Vagina (tissue), 2 donors: ENCODE measurements around the gene EPYC. TPM values are rescaled to one million over a fixed set of nuclear protein-coding genes. Genes with fewer than 3 reads are reported as not detected.

Experiments
- DNase-seq, 2 donors: peaks; one replicate each; pipeline ENCODE4 v3.0.0-alpha.2; 2017; ENCODE audit errors: extremely low spot score in 2 of 2
- H3K27ac ChIP-seq: fragments of 200-600 bp; sonication (generic); one replicate; pipeline ENCODE4 v1.5.1; 2019
- H3K27me3 ChIP-seq: fragments of 200-600 bp; sonication (generic); one replicate; pipeline ENCODE4 v1.5.1; 2019
- H3K36me3 ChIP-seq, 2 donors: fragments of 200-600 bp; sonication (generic); one replicate each; pipeline ENCODE4 v1.5.1; 2017 to 2019
- H3K4me1 ChIP-seq: fragments of 200-600 bp; sonication (generic); one replicate; pipeline ENCODE4 v1.5.1; 2019
- H3K4me3 ChIP-seq, 2 donors: fragments of 200-600 bp; sonication (generic); 1 replicate in 1 of 2; 2 replicates in 1 of 2; pipeline ENCODE4 v1.5.1; 2016 to 2019
- H3K9me3 ChIP-seq: fragments of 200-600 bp; sonication (generic); one replicate; pipeline ENCODE4 v1.5.1; 2019
- POLR2A ChIP-seq, 2 donors: fragments of 450-650 bp; IDR thresholded peaks; one replicate each; pipeline ENCODE4 v1.6.1; 2017; ENCODE audit warnings: antibody characterized with exemption in 2 of 2, mild to moderate bottlenecking in 2 of 2, moderate library complexity in 2 of 2
- POLR2AphosphoS5 ChIP-seq, 2 donors: sonication (generic); formaldehyde crosslinking; IDR thresholded peaks; one replicate each; pipeline ENCODE4 v1.9.0; 2017; ENCODE audit warnings: antibody characterized with exemption in 2 of 2, mild to moderate bottlenecking in 2 of 2, low read depth in 1 of 2; ENCODE audit not compliant: insufficient read depth in 1 of 2
- intact Hi-C: fragments of 100-400 bp; cut with DNase I; formaldehyde crosslinking; loops from one replicate; pipeline ENCODE4 v1.15.1; 2023
- total RNA-seq: library from RNA; depleted of rRNA; stranded (reverse); fragments of >200 nt; gene quantifications from one replicate; pipeline ENCODE4 v1.2.3, GENCODE V29; 2016
- TF ChIP-seq, protein P1 (sequence below), 3 experiments: fragments of 450-650 bp in 2 of 3; fragments of 200-600 bp in 1 of 3; sonication (generic) in 1 of 3; IDR thresholded peaks; one replicate each; pipeline ENCODE4 v1.5.1; 2017 to 2019; ENCODE audit warnings: antibody characterized with exemption in 3 of 3, mild to moderate bottlenecking in 2 of 3, moderate library complexity in 2 of 3

The EPYC gene
- total RNA-seq, 1 donor from 2014 or later, result not detected

DNA sequence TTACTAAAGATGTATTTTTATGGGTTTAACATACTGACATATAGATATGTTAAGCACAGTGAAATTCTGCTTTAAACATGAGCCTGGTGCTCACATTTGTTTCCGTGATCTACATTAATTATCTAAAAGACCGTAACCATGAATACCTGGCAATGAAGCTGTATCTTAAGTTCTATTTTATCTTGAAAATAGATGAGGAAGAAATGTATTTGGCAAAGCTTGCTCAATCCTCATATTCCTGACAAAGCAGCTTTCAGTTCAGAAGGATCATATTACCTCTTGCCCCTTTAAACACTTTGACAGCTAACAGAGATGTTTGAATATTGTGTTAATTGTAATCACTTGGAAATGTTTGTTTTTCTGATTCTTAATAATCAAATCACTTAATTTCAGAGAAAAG lies 9.8 kb downstream of the EPYC start:
- no peak overlapping the region for H3K4me3 ChIP-seq
- intact Hi-C loops, result no loop called here

DNA sequence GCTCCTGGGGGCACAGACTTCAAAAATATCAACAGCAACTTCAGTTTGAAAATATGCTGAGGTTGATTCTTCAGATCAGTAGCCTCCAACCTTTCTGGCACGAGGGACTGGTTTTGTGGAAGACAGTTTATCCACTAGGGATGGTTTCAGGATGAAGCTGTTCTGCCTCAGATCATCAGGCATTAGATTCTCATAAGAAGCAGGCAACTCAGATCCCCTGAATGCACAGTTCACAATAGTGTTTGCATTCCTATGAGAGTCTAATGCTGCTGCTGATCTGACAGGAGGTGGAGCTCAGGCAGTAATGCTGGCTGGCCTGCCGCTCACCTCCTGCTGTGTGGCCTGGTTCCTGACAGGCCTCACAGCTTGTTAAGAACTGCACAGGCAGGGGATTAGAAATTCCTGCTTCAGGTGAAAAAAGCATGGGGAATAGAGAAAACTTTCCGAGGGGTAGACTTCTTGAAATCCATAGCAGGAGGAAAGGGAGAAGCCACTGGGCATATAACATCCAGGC lies 12.8 kb downstream of the EPYC start:
- H3K4me3 ChIP-seq, result no peak overlapping the region
- intact Hi-C loops, result no loop called here
- no peaks in the 10 kb centered on the region for H3K9me3 ChIP-seq
- TF ChIP-seq POLR2A (IDR thresholded peaks at IDR 0.05) (no peak), POLR2AphosphoS5 (IDR thresholded peaks at IDR 0.05; ENCODE audit: insufficient read depth in 1 of 2, low read depth in 1 of 2) (no peak)
- TF ChIP-seq, protein P1, sequence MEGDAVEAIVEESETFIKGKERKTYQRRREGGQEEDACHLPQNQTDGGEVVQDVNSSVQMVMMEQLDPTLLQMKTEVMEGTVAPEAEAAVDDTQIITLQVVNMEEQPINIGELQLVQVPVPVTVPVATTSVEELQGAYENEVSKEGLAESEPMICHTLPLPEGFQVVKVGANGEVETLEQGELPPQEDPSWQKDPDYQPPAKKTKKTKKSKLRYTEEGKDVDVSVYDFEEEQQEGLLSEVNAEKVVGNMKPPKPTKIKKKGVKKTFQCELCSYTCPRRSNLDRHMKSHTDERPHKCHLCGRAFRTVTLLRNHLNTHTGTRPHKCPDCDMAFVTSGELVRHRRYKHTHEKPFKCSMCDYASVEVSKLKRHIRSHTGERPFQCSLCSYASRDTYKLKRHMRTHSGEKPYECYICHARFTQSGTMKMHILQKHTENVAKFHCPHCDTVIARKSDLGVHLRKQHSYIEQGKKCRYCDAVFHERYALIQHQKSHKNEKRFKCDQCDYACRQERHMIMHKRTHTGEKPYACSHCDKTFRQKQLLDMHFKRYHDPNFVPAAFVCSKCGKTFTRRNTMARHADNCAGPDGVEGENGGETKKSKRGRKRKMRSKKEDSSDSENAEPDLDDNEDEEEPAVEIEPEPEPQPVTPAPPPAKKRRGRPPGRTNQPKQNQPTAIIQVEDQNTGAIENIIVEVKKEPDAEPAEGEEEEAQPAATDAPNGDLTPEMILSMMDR (IDR thresholded peaks at IDR 0.05), result no peak
- no peaks in the 10 kb centered on the region for H3K27me3 ChIP-seq
- no peaks in the 10 kb centered on the region for H3K36me3 ChIP-seq
- no peaks in the 10 kb centered on the region for H3K4me1 ChIP-seq
- no peak overlapping the region for H3K27ac ChIP-seq
- no peak for DNase-seq

More for the DNA sequence above, 9.8 kb downstream of the EPYC start:
- TF ChIP-seq POLR2A (IDR thresholded peaks at IDR 0.05) (no peak), POLR2AphosphoS5 (IDR thresholded peaks at IDR 0.05; ENCODE audit: insufficient read depth in 1 of 2, low read depth in 1 of 2) (no peak)
- TF ChIP-seq, protein P1 (IDR thresholded peaks at IDR 0.05), result no peak
- Histone ChIP-seq H3K4me1 (no peaks in the 10 kb centered on the region), H3K9me3 (no peaks in the 10 kb centered on the region), H3K27me3 (no peaks in the 10 kb centered on the region), H3K36me3 (no peaks in the 10 kb centered on the region), H3K27ac (no peak overlapping the region)
- DNase-seq, result no peak

DNA sequence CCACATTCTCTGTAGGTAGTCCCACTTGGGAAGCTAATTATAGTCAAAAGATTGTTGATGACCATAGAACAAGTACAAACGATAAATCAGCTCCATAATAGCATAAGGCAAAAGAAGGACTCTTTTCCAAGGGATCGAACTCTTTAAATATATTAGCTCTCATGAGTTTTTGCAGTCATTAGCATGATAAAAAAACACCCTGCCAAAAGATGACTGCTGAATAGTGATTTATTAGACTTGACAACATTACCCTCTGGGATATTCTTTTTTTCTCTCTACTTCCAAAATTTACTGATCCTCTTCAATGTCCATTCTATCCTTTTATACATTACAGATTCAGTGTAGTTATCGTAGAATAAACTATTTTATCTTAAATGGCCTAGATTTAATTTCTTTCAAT lies 14.2 kb downstream of the EPYC start:
- intact Hi-C loops, result no loop called here
- no peaks in the 10 kb centered on the region for H3K4me1 ChIP-seq
- no peaks in the 10 kb centered on the region for H3K27me3 ChIP-seq
- H3K27ac ChIP-seq, result no peak overlapping the region
- TF ChIP-seq, protein P1 (IDR thresholded peaks at IDR 0.05), result no peak
- TF ChIP-seq POLR2AphosphoS5 (IDR thresholded peaks at IDR 0.05; ENCODE audit: insufficient read depth in 1 of 2, low read depth in 1 of 2) (no peak), POLR2A (IDR thresholded peaks at IDR 0.05) (no peak)
- no peak overlapping the region for H3K4me3 ChIP-seq
- DNase-seq, result no peak
- no peaks in the 10 kb centered on the region for H3K9me3 ChIP-seq
- no peaks in the 10 kb centered on the region for H3K36me3 ChIP-seq

DNA sequence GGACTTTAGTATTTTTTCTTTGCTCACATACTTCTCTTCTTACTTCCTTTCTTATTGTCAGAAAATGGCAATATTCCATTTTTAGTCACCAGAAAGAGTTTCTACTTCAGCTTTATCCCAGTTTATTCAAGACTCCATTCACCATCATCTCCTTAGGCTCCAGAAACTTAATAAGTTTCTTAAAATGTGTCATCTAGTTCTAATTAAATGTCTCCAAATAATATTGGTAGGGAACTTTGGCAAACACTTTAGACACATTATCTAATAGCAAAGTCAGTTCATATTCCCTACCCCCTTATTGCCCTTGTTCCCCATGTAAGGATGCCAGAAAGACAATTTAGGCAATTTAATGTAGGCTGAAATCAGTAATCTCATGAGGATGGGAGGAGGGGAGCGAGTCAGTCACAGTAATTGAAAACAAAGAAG lies 15.1 kb downstream of the EPYC start:
- Histone ChIP-seq H3K27me3 (no peaks in the 10 kb centered on the region), H3K36me3 (no peaks in the 10 kb centered on the region), H3K9me3 (no peaks in the 10 kb centered on the region), H3K27ac (peak overlapping the region; percentile 24), H3K4me1 (no peaks in the 10 kb centered on the region), H3K4me3 (no peak overlapping the region)
- intact Hi-C loops, result no loop called here
- TF ChIP-seq, protein P1 (IDR thresholded peaks at IDR 0.05), result no peak
- TF ChIP-seq POLR2AphosphoS5 (IDR thresholded peaks at IDR 0.05; ENCODE audit: insufficient read depth in 1 of 2, low read depth in 1 of 2), result no peak
- no peak for TF ChIP-seq POLR2A (IDR thresholded peaks at IDR 0.05)
- DNase-seq, result no peak

DNA sequence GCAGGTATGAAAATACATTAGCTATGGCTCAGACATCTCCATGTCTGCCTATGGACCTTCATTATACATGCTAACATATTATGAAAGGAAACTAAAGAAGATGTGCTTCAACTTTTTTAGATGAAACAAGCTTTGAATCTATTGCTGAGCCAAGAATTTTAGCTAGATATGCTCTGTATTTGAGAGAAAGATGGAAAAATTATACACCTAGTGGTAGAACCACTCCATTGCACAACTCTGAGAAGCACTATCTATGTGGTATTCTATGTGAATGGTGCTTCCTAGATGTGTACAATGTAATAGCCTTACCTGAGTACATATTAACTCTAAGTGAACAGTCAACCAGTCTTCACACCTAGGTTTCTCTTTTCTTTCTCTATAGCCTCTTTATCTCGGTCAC lies 17.3 kb downstream of the EPYC start:
- no peaks in the 10 kb centered on the region for H3K4me1 ChIP-seq
- TF ChIP-seq POLR2AphosphoS5 (IDR thresholded peaks at IDR 0.05; ENCODE audit: insufficient read depth in 1 of 2, low read depth in 1 of 2) (no peak), POLR2A (IDR thresholded peaks at IDR 0.05) (no peak)
- TF ChIP-seq, protein P1 (IDR thresholded peaks at IDR 0.05), result no peak
- no peak for DNase-seq
- intact Hi-C loops, result no loop called here
- no peaks in the 10 kb centered on the region for H3K27me3 ChIP-seq
- no peaks in the 10 kb centered on the region for H3K9me3 ChIP-seq
- H3K36me3 ChIP-seq, result no peaks in the 10 kb centered on the region
- no peak overlapping the region for H3K4me3 ChIP-seq
- no peak overlapping the region for H3K27ac ChIP-seq
